Esophagus mucosa (tissue), 1 donor: ENCODE measurements around the gene USP10. TPM values are rescaled to one million over a fixed set of nuclear protein-coding genes. Genes with fewer than 3 reads are reported as not detected.

Source experiments
- ATAC-seq: fragments of 200-7000 bp; cut with Tn5 transposase; one replicate; pipeline ENCODE4 v1.9.1; 2020
- total RNA-seq: library from RNA; stranded (reverse); gene quantifications from one replicate; pipeline ENCODE4 v1.2.4, GENCODE V29; 2023
- donor health status: DM: yes; HTN: yes; CAD: no.

Gene USP10
- total RNA-seq, 1 donor from 2014 or later = 63.0 TPM

DNA sequence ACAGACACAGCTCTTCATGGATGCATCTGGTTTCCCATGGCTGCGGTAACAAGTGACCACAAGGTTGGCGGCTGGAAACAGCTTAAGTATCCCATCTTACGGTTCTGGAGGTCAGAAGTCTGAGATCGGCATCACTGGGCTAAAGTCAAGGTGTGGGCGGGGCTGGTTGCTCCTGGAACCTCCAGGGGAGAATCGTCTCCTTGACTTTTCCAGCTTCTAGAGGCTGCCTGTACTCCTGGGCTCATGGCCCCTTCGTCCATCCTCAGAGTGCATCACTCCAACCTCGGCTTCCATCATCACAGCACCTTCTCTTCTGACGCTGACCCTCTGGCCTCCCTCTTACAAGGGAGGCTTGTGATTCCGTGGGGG, 107.1 kb downstream of the USP10 start:
- no peak for ATAC-seq

DNA sequence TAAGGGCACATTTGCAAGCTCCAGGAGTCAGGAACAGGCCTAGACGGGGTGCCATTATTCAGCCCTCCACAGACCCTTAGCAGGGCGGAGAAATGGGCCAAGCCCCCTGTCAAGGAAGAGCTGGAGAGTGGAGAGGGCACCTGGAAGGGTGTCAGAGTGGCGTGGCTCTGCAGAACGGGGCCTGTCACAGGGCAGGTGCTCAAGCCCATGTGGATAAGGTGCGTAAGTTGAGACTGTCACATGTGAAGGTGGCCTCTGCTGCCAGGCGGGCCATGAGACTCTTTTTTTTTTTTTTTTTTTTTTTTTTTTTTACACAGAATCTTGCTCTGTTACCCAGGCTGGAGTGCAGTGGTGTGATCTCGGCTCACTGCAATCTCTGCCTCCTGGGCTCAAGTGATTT, 108.0 kb downstream of the USP10 start:
- ATAC-seq = no peak

DNA sequence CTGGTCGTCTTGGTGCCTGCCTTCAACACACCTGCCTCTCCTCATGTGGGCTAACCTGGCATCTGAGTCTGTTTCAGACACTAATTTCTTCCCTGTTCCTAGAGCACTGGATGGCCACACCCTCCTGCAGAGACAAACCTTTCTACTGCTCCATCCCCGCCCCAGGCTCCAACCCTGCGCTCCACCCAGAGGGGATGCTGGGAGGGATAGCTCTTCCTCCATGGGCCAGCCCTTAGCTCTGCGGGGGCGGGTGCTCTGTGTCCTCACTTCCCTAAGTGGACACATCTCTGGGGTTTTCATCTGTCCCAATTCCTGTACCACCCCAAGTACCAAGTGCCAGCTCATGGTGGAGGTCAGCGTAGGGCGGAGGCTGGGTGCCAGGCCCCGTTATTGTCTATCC, 109.0 kb downstream of the USP10 start:
- ATAC-seq = no peak

DNA sequence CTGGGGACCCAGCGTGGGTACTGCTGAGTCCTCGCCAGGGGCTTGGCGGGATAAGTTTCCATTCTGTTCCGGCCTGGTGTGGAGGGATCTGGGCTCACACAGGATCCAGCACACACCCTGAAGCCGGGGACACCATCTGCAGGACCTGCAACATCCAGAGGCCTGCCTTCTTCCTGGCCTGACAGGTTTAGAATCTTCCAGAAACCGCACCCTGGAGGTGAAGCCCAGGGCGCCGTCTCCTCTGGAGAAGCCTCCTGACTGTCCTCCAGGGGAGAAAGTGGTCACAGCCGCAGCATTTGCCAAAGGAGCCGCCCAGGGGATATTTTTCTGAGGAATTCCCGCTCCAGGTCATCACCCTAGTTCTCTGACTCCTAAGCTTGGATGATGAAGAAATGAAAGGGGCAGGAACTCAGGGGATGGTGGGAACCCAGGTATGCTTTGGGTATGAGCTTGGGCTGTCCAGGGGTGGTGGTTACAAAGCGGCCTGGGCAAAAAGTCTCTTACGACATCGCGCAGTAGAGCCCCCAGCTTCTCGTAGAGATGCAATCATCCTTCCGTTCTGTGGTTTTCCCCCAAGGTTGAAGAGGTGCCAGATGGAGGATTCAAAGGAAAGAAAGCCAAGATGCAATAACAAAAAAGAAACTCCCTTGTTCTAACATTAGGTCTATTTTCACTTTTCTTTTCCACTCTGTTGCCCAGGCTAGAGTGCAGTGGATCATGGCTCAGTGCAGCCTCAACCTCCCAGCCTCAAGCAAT, 110.9 kb downstream of the USP10 start:
- ATAC-seq = no peak

DNA sequence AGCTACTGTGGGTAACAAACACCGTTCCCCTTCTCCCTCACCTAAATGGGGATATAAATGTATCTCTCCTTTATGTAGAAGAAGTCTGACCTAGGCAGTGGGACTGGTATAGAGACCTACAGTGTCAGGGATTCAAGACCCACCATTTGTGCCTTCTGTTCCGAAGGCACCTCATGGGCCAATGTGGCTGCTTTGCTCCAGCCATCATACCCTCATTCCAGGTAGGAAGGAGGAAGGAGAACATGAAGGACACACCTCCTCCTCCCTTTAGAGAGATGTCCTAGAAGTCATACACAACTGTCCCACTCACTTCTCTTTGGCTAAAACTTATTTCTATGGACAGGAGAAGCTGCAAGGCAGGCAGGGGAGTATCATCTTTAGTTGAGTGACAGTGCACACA, 111.7 kb downstream of the USP10 start:
- ATAC-seq = no peak

DNA sequence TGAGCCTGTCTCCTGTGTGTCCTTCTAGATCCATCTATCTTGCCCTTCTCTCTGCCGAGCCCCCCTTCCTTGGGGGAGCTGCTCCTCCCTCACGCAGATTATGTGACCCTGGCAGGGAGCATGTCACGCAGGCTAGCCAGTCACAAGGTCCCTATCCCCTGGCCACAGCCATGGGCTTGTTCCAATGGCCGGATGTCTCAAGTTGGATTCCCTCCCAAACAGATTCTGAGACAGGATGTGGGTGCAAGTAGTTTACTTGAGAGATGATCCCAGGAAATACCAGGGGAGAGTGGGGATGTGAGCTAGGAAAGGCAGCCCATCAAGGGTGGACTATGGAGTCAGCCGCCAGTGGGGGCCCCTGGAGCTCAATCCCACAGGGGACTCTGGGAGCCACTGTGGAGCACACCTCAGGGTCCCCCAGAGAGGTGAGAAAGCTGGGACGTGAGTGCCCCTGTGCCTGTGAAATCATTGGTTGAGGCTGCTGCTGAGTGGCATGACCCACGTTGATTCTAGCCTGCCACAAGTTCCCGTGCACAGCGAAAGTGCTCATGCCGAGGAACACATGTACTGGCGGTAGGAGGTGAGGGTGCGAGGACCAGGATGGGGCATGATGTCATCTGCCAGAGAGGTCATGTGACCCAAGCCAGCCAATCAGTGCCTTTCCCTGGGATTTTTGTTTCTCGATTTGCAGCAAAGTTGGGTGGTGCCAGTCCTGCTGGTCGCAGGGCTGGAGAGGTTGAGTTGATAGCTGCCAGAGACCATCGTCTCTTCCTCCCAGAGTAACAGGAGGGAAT, 113.5 kb downstream of the USP10 start:
- ATAC-seq = no peak

DNA sequence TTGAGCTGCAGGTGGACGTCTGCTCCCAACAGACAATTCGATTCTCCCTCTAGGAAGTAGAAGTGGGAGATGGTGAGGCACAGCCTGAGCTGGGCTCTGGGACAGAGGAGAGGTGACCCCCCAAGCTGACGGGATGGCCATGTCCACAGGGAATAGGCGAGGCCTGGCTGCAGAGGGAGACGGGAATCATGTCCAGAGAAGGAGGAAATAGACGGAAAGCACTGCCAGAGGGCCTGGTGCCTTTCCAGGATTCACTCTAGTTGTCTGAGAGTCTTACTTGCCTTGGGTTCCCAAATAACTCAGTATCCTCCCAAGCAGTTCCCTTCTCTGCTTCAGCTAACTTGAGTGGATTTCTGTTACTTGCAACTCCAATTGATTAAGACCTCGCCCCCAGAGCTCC, 115.7 kb downstream of the USP10 start:
- no peak for ATAC-seq

DNA sequence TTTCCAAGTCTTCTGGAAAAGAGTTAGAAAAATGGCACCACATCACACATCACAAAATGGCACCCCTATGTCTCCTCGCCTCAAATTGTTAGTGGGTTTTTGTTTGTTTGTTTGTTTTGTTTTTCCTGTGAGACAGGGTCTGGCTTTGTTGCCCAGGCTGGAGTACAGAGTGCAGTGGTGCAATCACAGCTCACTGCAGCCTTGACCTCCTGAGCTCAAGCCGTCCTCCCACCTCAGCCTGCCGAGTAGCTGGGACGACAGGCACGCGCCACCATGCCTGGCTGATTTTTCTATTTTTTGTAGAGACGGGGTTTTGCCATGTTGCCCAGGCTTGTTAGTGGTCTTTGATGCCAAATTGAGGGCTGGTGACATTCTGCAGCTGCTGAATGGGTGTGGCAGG, 116.2 kb downstream of the USP10 start:
- ATAC-seq = no peak

DNA sequence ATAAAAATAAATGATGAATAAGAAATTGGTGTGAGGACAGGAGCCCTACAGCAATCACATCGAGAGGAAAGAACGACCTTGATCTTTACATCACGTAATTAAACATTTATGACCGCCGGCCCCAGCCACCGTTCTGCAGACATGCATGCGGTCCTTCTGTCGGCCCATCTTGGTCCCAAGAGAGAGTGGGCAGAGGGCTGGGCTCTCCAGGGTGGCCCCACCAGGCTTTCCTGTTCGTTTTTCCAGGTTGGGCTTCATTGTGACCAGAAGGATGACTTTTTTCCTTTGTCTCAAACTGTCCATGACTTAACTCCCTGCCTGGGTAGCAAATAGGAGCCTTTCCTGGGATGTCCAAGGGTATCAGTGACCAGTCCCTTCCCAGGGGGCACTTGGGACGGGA, 116.7 kb downstream of the USP10 start:
- no peak for ATAC-seq

DNA sequence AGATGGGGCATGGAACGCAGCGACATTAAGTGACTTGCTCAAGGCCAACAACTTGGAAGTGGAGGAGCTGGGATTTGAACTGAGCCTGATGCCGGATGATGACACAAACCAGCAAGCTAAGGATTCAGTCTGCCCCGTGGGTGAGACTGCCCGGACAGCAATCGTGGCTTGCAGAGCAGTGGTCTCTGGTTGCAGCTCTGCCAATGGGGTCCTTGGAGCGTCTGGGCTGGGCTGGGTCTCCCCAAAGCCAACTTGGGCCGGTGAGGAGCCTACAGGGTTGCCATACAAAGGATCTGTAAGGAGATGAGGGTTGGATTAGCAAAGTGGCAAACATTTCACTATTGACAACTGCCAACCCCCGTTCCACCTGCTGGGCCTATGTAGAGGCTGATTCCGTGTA, 117.4 kb downstream of the USP10 start:
- ATAC-seq = no peak

DNA sequence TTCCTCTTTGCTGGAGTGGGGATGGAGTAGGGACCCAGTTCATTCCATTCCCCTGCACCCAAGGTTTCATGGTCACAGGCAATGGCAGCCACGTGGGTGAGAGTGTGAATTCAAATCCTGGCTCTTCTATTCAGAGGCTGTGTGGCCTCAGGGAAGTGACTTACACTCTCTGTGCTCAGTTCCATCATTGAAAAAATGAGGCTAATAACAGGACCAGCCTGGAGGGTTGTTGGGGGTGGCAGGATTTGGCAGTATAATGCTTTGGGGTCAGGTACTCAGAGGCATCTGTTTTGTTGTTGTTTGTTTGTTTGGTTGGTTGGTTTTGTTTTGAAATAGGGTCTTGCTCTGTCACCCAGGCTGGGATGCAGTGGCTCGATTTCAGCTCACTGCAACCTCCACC, 117.8 kb downstream of the USP10 start:
- no peak for ATAC-seq

DNA sequence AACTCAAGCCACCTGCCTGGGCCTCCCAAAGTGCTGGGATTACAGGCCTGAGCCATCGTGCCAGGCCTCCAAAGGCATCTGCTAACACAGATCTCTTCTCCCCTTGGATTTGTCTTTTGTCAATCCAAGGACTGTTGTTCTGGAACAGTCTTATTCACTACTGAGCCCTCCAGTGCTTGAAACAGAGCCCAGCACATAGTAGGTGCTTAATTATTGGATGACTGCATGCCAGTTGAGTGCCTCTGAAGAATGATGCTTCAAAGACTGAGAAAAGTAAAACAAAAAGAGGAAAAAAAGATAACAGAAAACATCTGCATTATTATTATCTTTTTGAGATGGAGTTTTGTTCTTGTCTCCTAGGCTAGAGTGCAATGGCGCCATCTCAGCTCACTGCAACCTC, 118.3 kb downstream of the USP10 start:
- ATAC-seq = no peak

DNA sequence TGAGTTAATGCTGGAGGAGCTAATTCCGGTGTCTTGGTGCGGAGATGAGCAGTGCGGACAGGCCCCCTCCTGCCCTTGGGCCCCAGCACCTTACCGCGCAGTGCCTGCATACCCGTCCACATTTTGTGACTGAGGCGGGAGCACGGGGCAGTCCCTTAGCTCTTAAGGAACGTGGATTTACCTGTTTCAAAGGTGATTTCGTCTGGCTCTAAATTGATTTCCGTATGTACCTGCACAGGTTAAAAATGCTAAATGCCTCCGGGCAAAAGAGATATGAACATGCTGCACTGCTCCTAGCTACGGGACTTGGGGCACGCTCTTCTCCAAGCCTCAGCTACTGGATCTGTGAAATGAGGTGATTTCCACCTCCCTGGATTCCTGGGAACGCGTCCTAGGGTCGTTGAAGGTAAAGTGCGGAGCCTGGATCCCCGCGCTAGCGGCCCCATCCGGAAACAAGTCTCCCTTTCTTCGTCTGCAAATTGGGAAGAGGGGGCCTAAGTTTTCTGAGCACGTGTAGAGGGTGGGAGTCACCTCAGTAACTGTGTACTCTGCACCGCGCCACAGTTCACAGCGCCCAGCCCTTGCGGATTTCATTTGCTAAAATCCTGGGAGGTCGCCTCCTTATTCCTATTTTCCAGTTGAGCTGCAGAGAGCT, 119.3 kb downstream of the USP10 start:
- peak; percentile 51 for ATAC-seq

DNA sequence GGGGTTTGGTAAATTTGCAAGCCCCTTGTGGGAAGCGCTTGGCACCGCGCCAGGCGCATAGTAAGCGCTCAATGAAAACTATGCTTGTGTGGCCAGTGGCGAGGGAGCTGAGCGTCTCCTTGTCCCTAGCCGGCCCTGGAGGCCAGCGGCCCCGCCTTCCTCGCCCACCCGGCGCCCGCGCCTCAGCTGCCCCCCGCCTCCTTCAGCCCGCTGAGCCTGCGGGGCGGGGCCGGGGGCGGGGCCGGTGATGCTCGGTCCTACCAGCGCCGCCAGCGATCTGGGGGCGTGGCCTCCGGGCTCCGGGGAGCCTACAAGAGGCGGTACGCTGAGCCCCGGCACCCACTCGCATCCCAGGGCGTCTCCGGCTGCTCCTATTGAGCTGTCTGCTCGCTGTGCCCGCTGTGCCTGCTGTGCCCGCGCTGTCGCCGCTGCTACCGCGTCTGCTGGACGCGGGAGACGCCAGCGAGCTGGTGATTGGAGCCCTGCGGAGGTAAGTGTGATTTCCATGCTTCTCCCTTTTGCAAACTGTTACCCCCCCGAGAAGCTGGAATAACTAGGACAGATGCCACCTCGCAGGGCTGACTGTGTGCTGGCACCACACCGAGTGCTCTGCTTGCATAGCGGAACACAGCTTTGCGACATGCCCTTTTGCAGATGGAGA, 120.0 kb downstream of the USP10 start, which contains the start of gene CRISPLD2:
Gene CRISPLD2, plus strand, starts transcription at position 342 of the 661 bp plus-strand sequence. CDS start 18,511 bp downstream, outside the sequence.
- peak; percentile 92 for ATAC-seq

DNA sequence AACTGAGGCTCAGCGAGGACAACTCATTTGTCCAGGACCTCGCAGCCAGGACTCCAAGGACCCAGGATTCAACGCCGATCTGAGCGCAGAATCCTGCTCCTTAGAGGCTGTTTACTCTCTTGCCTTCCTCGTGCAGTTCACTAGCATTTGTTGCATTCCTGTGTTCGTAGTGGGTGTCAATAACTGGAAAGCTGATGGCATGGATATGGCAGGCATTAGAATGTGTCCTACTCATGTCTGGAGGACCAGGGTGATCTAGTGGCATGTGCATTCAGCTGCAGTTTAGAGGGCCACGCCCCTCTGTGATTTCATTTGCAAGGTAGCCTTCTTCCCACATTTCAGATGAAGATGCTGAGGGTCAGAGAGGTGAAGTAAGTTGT, 120.5 kb downstream of the USP10 start:
- no peak for ATAC-seq

DNA sequence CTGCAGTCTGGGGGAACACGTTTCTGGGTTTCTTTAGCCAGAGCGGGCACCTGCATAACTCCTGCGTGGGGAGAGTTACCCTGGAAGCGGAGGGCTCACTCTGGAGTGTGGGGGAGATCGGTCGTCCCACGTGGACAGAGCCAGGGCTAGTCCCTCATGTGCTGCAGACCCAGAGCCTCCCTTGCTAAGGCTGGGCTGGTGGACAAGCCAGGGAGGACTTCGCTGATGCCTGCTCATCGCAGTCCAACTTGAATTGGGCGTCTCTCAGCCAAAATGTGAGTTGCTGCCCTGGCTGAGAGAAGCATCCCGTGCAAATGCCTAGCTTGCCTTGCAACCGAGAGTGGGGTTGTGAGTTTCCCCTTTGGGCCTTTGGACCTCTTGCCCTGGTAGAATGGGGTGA, 121.0 kb downstream of the USP10 start:
- no peak for ATAC-seq

DNA sequence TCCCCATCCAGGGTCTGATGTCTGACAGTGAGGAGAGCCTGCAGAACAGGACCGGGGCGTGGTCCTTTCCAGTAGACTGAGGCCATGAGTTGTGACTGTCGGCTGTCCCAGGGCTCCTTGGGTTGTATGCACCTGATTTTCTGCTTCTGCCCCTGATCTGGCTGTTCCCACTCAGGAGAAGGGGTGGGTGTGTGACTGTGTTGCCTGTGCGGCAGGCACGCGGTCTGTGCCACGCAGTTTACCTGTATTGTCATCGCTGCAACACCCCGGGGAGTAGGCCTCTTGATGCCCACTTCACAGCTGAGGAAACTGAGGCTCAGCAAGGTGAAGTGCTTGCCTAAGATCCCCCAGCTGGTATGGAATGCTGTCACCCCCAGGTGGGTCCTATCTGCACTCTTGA, 121.4 kb downstream of the USP10 start:
- no peak for ATAC-seq

DNA sequence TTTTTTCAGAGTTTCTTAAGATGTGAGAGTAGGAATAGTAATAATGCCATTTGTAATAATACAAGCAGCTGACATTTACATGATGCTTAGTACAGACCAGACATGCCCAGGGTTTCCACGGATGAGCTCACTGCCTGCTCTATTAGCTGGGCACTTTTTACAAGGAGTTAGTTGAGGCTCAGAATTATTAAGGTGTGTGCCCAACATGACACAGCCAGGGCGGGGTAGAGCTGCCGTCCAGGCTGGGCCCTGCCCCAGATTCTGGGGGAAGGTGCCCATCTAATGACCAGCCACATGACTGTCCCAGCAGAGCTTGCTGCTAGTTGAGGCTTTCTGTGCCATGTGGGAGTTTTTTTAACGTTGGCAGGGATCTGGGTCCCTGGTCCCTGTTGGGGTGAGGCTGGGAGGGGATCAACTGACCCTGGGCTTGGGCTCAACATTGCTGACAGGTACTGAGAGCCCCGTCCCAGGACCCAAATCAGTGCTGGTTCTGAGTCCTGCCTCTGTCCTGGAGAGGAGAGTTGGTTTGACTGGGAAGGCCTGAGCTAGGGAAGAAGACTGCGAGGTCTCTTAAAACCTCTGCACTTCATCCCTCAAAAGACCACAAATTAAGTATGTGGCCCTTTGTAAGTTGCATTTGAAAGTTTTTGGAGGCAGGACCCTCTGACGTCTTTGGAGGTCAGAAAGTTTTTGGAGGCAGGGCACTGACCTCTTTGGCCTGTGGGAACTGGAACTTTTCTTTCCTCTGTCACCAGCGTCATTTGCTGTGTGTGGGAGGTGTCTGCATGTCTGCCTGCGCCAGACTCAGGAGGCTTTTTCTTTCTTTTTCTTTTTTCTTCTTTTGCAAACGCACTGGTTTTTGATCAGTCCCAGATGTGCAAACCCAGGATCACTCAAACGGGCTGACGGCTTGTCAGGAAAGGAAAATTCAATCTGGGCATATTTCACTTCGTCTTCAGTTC, 122.2 kb downstream of the USP10 start:
- peak; percentile 47 for ATAC-seq

DNA sequence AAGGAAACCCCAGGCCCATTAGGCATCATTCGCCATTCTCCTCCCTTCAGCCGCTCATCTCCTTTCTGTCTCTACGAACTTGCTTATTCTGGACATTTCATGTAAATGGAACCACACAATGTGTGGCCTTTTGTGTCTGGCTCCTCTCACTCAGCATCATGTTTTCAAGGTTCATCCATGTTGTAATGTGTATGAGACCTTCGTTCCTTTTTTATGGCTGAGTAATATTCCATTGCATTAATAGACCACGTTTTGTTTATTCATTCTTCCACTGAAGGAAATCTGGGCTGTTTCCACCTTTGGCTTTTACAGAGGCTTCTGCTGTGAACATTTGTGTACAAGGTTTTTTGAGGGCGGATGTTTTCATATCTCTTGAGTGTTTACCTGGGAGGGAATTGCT, 123.2 kb downstream of the USP10 start:
- ATAC-seq = no peak

DNA sequence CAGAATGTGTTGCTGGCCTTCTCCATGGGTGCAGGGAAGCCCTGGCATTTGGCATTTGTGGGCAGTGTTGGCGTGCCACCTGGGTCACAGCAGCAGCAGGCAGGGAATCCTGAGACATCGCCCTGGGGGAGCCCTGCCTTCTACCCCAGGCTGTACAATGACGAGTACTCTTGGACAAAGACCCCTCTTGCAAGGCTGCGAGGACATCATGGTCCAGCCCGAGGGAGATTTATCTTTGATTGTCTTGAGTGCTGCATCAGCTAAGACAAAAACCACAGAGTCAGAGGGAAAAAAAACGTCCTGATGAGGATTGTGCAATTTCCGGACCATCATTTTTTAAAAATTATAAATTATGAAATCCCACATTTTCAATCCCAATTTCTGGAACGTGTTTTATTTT, 123.7 kb downstream of the USP10 start:
- no peak for ATAC-seq

DNA sequence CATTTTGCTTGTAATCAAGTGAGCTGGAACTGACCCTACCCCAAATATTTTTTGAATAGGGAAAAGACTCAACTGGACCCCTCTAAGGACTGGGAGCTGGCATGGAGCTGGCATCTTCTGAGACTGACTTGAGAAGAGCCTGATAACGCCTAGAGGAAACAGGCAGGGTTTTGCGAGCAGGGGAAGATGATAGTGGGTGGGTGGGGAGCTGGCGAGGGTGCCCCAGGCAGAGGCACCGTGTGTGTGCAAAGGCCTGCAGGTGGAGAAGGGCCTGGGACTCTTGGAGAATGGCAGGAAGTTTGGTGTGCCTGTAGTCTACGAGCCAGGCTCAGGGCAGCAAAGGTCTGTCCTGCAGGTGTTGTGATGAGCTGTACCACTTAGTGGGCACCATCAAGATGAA, 124.1 kb downstream of the USP10 start:
- no peak for ATAC-seq
